B cell (primary cell): ENCODE data around the gene S100A16. TPM values are rescaled to one million over a fixed set of nuclear protein-coding genes. Genes with fewer than 3 reads are reported as not detected.

ENCODE experiments used
- ATAC-seq: fragments of 200-7000 bp; cut with Tn5 transposase; one replicate; pipeline ENCODE4 v1.10.0; 2021; ENCODE audit warnings: low read depth, mild to moderate bottlenecking, moderate number of reproducible peaks, moderate library complexity
- CTCF ChIA-PET: fragments of 350-600 bp; sonication (Branson Sonifier 250); formaldehyde crosslinking; loops from one replicate; lab custom pipeline; 2021; ENCODE audit warnings: antibody characterized with exemption, inconsistent platforms; lab: Charles Lee
- POLR2A ChIA-PET: fragments of 350-600 bp; sonication (Branson Sonifier 250); formaldehyde crosslinking; loops from one replicate; lab custom pipeline; 2021; ENCODE audit warnings: antibody characterized with exemption; lab: Charles Lee
- DNase-seq: peaks from one replicate; pipeline ENCODE4 v3.0.0; 2013
- H2AFZ ChIP-seq: 2 replicates; pipeline ENCODE4 v1.6.1; 2012; ENCODE audit warnings: mild to moderate bottlenecking, low read depth, low read length; ENCODE audit not compliant: insufficient read depth, poor library complexity, severe bottlenecking
- H3K27ac ChIP-seq, 2 donors: 1 replicate in 1 of 2; 2 replicates in 1 of 2; pipeline ENCODE4 v1.5.1; 2012 to 2013; ENCODE audit warnings: low read length in 2 of 2, mild to moderate bottlenecking in 2 of 2, moderate library complexity in 1 of 2
- H3K27me3 ChIP-seq, 4 experiments: fragments of 200-600 bp in 1 of 4; sonication (generic) in 1 of 4; replicated peaks in 1 of 4; 1 replicate in 2 of 4; 2 replicates in 2 of 4; pipeline versions ENCODE4 v1.6.1 to v1.7.0; 2013 to 2016; ENCODE audit warnings: low read length in 3 of 4, mild to moderate bottlenecking in 2 of 4, mixed read lengths in 1 of 4, moderate library complexity in 1 of 4; ENCODE audit not compliant: insufficient read depth in 4 of 4, control insufficient read depth in 3 of 4; ENCODE audit errors: control extremely low read depth in 1 of 4
- H3K36me3 ChIP-seq, 2 experiments: replicated peaks in 1 of 2; 1 replicate in 1 of 2; 2 replicates in 1 of 2; pipeline versions ENCODE4 v1.6.1 to v1.7.1; 2013; ENCODE audit warnings: low read length in 1 of 2; ENCODE audit not compliant: insufficient read depth in 2 of 2, control insufficient read depth in 1 of 2; ENCODE audit errors: control extremely low read depth in 1 of 2, extremely low read depth in 1 of 2
- H3K4me1 ChIP-seq, 2 donors: fragments of 200-600 bp in 1 of 2; sonication (generic) in 1 of 2; 1 replicate in 1 of 2; 2 replicates in 1 of 2; pipeline versions ENCODE4 v1.5.1 to v1.6.1; 2013 to 2017; ENCODE audit warnings: low read length in 2 of 2; ENCODE audit not compliant: control insufficient read depth in 2 of 2, insufficient read depth in 2 of 2
- H3K4me2 ChIP-seq: replicated peaks from 2 replicates; pipeline ENCODE3; 2012; ENCODE audit warnings: mild to moderate bottlenecking, low read depth, low read length; ENCODE audit not compliant: poor library complexity, severe bottlenecking
- H3K4me3 ChIP-seq, 5 experiments: fragments of 200-600 bp in 1 of 5; sonication (generic) in 1 of 5; 1 replicate in 3 of 5; 2 replicates in 2 of 5; pipeline versions ENCODE4 v1.5.1 to v1.7.0; 2011 to 2016; ENCODE audit warnings: low read length in 4 of 5, mild to moderate bottlenecking in 4 of 5, low read depth in 2 of 5, control low read depth in 1 of 5, moderate library complexity in 1 of 5; ENCODE audit not compliant: insufficient read depth in 1 of 5; ENCODE audit errors: control extremely low read depth in 1 of 5, extremely low read depth in 1 of 5
- H3K79me2 ChIP-seq: fragments of 200-600 bp; sonication (generic); one replicate; pipeline ENCODE4 v1.6.0; 2016; ENCODE audit warnings: low read length; ENCODE audit not compliant: control insufficient read depth, insufficient read depth
- H3K9ac ChIP-seq: fragments of 200-600 bp; sonication (generic); 2 replicates; pipeline ENCODE4 v1.6.1; 2017; ENCODE audit warnings: mild to moderate bottlenecking, low read length, moderate library complexity
- H3K9me3 ChIP-seq, 3 donors: one replicate each; pipeline versions ENCODE4 v1.6.1 to v1.7.1; 2013; ENCODE audit warnings: low read length in 2 of 3; ENCODE audit not compliant: control insufficient read depth in 2 of 3, insufficient read depth in 1 of 3; ENCODE audit errors: control extremely low read depth in 1 of 3
- H4K20me1 ChIP-seq: 2 replicates; pipeline ENCODE4 v1.6.0; 2012; ENCODE audit warnings: mild to moderate bottlenecking, low read length; ENCODE audit not compliant: insufficient read depth, control insufficient read depth, poor library complexity, severe bottlenecking
- H3K27ac Mint-ChIP-seq: one replicate; pipeline ENCODE4 v1.8.0; 2021; ENCODE audit warnings: mixed read lengths
- H3K27me3 Mint-ChIP-seq: one replicate; pipeline ENCODE4 v1.8.0; 2021; ENCODE audit warnings: mixed read lengths
- H3K4me1 Mint-ChIP-seq: one replicate; pipeline ENCODE4 v1.8.0; 2021; ENCODE audit warnings: mixed read lengths
- H3K4me3 Mint-ChIP-seq: one replicate; pipeline ENCODE4 v1.8.0; 2021; ENCODE audit warnings: mixed read lengths
- H3K9me3 Mint-ChIP-seq: one replicate; pipeline ENCODE4 v1.8.0; 2022; ENCODE audit warnings: mixed read lengths; ENCODE audit not compliant: insufficient read depth
- EZH2 ChIP-seq: IDR thresholded peaks from 2 replicates; pipeline ENCODE4 v1.6.1; 2012; ENCODE audit warnings: borderline replicate concordance, low read depth, mild to moderate bottlenecking, moderate library complexity, low read length; ENCODE audit not compliant: insufficient read depth, poor library complexity, severe bottlenecking
- WGBS: methylation state at CpG from one replicate; pipeline ENCODE4 v1.1.5; 2013; ENCODE audit warnings: missing lambda C conversion rate; ENCODE audit not compliant: insufficient coverage; 5-methylcytosine and 5-hydroxymethylcytosine counted together
- intact Hi-C: fragments of 100-400 bp; cut with micrococcal nuclease; formaldehyde crosslinking; loops from one replicate; pipeline ENCODE4 v1.10.0; 2022
- polyA plus RNA-seq: library from polyadenylated mRNA; depleted of rRNA; stranded (reverse); fragments of >200 nt; gene quantifications from 2 replicates; pipeline ENCODE4 v1.2.3, GENCODE V29; 2012
- total RNA-seq, 2 donors: library from RNA; stranded (reverse); fragments of 120-200 nt in 1 of 2; gene quantifications; 1 replicate in 1 of 2; 2 replicates in 1 of 2; pipeline versions ENCODE4 v1.2.3 to v1.2.4, GENCODE V29; 2013 to 2022
- TF ChIP-seq, protein P1 (sequence below): fragments of 200-600 bp; IDR thresholded peaks from one replicate; pipeline ENCODE4 v1.8.0; 2022; ENCODE audit warnings: antibody characterized with exemption, mild to moderate bottlenecking

Gene S100A16
- total and polyA plus RNA-seq, 2 donors (not counting 1 experiment from before 2014, with no cell fraction given), result not detected

DNA sequence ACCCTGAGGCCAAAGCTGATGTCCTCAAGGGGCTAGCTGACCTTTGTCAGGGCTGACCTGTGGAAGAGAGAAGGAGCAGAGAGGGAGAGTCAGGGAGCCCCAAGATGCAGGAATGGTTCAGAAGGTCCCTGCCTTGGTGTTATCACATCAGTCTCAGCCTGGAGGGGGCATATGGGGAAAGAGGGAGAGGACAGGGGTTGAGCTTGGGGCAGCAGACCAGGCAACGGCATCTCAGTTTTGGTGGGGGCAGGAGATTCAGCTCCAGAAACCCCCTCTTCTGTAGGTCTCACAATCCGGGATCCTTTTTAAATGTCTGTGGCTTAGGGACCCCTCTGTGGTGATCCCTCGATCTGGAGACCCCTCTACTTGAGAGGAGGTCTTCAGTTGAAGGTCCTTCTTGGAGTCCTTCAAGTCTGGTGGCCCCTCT lies 13.6 kb upstream of the S100A16 start:
- WGBS, result 97% methylated on average over 3 of the region's 3 CpGs
- H3K4me3 ChIP-seq, result peak overlapping the region in 1 of 5 experiments; percentile 37
- no peaks in the 10 kb centered on the region for H3K9me3 Mint-ChIP-seq
- peak overlapping the region; percentile 51 for H3K9ac ChIP-seq
- intact Hi-C loops, result no loop called here
- TF ChIP-seq, protein P1, sequence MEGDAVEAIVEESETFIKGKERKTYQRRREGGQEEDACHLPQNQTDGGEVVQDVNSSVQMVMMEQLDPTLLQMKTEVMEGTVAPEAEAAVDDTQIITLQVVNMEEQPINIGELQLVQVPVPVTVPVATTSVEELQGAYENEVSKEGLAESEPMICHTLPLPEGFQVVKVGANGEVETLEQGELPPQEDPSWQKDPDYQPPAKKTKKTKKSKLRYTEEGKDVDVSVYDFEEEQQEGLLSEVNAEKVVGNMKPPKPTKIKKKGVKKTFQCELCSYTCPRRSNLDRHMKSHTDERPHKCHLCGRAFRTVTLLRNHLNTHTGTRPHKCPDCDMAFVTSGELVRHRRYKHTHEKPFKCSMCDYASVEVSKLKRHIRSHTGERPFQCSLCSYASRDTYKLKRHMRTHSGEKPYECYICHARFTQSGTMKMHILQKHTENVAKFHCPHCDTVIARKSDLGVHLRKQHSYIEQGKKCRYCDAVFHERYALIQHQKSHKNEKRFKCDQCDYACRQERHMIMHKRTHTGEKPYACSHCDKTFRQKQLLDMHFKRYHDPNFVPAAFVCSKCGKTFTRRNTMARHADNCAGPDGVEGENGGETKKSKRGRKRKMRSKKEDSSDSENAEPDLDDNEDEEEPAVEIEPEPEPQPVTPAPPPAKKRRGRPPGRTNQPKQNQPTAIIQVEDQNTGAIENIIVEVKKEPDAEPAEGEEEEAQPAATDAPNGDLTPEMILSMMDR, result no peak
- no peak for TF ChIP-seq EZH2
- H3K36me3 ChIP-seq, result no peaks in the 10 kb centered on the region
- H3K4me1 Mint-ChIP-seq, result peaks cover 20% of the 10 kb centered on the region
- no peak for DNase-seq
- CTCF ChIA-PET, result interaction anchor here (1.0 to 3.4 kb wide), 3 partner anchors 27 to 116 kb away, joined by 3 to 26 read pairs (median 6); no protein-coding TSS in a partner anchor
- peaks cover 9 to 26% of the 10 kb centered on the region in 2 donors for H3K4me1 ChIP-seq
- H3K79me2 ChIP-seq, result no peaks in the 10 kb centered on the region
- no peak overlapping the region for H3K27ac ChIP-seq
- H4K20me1 ChIP-seq, result no peaks in the 10 kb centered on the region
- ATAC-seq, result no peak
- H3K27ac Mint-ChIP-seq, result no peak overlapping the region
- peak overlapping the region; percentile 56 for H3K4me2 ChIP-seq
- POLR2A ChIA-PET, result no interaction called here
- peaks cover 0 to 4% (median 0%) of the 10 kb centered on the region in 4 experiments for H3K27me3 ChIP-seq
- H2AFZ ChIP-seq, result no peak overlapping the region
- no peak overlapping the region for H3K4me3 Mint-ChIP-seq
- H3K27me3 Mint-ChIP-seq, result no peaks in the 10 kb centered on the region
- H3K9me3 ChIP-seq, result no peaks in the 10 kb centered on the region

DNA sequence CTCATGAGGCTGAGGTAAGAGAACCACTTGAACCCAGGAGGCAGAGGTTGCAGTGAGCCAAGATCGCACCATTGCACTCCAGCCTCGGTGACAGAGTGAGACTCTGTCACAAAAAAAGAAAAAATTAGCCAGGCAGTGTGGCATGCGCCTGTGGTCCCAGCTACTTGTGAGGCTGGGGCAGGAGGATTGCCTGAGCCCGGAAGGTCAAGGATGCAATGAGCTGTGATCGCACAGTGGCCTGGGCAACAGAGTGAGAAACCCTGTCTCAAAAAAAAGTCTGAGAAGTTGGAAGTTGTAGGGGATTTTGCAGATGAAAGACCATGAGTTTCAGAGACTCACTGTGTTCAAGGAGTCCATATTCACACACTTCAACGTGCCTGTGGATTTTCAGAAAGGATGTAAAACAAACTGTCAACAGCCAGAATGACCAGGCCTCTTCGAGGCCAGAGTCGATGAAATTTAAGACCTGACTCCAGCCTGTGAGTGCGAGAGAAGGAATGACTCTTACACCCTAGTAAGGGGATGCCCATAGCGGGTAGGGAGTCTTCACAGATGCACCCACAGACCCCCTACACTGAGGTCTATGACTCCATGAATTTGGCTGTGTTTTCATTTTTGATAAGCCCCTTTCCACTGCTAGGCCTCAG lies 12.2 kb upstream of the S100A16 start:
- CTCF ChIA-PET, result interaction anchor here (0.9 to 1.0 kb wide), 2 partner anchors 12 to 26 kb away, joined by 3 read pairs; no protein-coding TSS in a partner anchor
- Histone ChIP-seq H3K4me2 (no peak overlapping the region), H4K20me1 (no peaks in the 10 kb centered on the region), H3K79me2 (no peaks in the 10 kb centered on the region), H3K9me3 (no peaks in the 10 kb centered on the region), H3K36me3 (no peaks in the 10 kb centered on the region), H3K4me3 (no peak overlapping the region), H3K27ac (no peak overlapping the region), H2AFZ (no peak overlapping the region), H3K4me1 (peaks cover 9 to 26% of the 10 kb centered on the region in 2 donors), H3K27me3 (peaks cover 0 to 4% (median 0%) of the 10 kb centered on the region in 4 experiments), H3K9ac (no peak overlapping the region)
- H3K9me3 Mint-ChIP-seq, result no peaks in the 10 kb centered on the region
- TF ChIP-seq, protein P1, result no peak
- no peak for TF ChIP-seq EZH2
- intact Hi-C loops, result no loop called here
- no peak overlapping the region for H3K27ac Mint-ChIP-seq
- DNase-seq (no peak), ATAC-seq (no peak)
- H3K27me3 Mint-ChIP-seq, result no peaks in the 10 kb centered on the region
- peaks cover 18% of the 10 kb centered on the region for H3K4me1 Mint-ChIP-seq
- WGBS, result 95% methylated on average over 10 of the region's 10 CpGs
- no peak overlapping the region for H3K4me3 Mint-ChIP-seq
- POLR2A ChIA-PET, result no interaction called here
